Left forelimb (tissue), 1 donor: ENCODE results near the gene FXYD2.
A peak's percentile ranks its signal among the peaks of the same experiment; 100 is the strongest.

ENCODE experiments used
- DNase-seq: peaks from one replicate; pipeline ENCODE4 v3.0.0-alpha.2; 2018; ENCODE audit warnings: low spot score

FXYD2 gene

GRCh38 chr11:117835576-117835975 is 11.0 kb upstream of the FXYD2 start:
- peak; percentile 42 for DNase-seq

GRCh38 chr11:117834838-117835443 is 10.4 kb upstream of the FXYD2 start:
- peak; percentile 37 for DNase-seq

GRCh38 chr11:117834068-117834810 is 9.7 kb upstream of the FXYD2 start:
- DNase-seq: peak; percentile 20

- DNase-seq: peak; percentile 66
These were observed 8.9 kb upstream of the FXYD2 start for GRCh38 chr11:117833401-117833891.

GRCh38 chr11:117832511-117832910 is 8.0 kb upstream of the FXYD2 start:
- DNase-seq: peak; percentile 40

- DNase-seq: peak; percentile 36
These were observed 7.3 kb upstream of the FXYD2 start for GRCh38 chr11:117831661-117832415.

GRCh38 chr11:117830674-117831351 is 6.3 kb upstream of the FXYD2 start:
- peak; percentile 51 for DNase-seq

GRCh38 chr11:117830072-117830471 is 5.5 kb upstream of the FXYD2 start:
- DNase-seq: peak; percentile 42

- DNase-seq: no peak
These were observed 4.8 kb upstream of the FXYD2 start for GRCh38 chr11:117829369-117829725.

GRCh38 chr11:117828611-117829368 is 4.2 kb upstream of the FXYD2 start:
- DNase-seq: peak; percentile 58

- DNase-seq: peak; percentile 50
These were observed 3.3 kb upstream of the FXYD2 start for GRCh38 chr11:117827521-117828511.

GRCh38 chr11:117826832-117827231 is 2.3 kb upstream of the FXYD2 start:
- no peak for DNase-seq

GRCh38 chr11:117826190-117826570 is 1.6 kb upstream of the FXYD2 start:
- DNase-seq: peak; percentile 25

GRCh38 chr11:117825538-117826189 is 1.1 kb upstream of the FXYD2 start:
- peak; percentile 33 for DNase-seq

- DNase-seq: peak; percentile 71
These were observed 561 bp downstream of the FXYD2 start for GRCh38 chr11:117823946-117824420.

GRCh38 chr11:117823294-117823945 is 1.1 kb downstream of the FXYD2 start:
- DNase-seq: peak; percentile 61

GRCh38 chr11:117822074-117823033 is 2.2 kb downstream of the FXYD2 start:
- no peak for DNase-seq

GRCh38 chr11:117821431-117821830 is 3.1 kb downstream of the FXYD2 start:
- DNase-seq: no peak
